K562 (cell line): Measurements from ENCODE around the gene SPTBN4. TPM values are rescaled to one million over a fixed set of nuclear protein-coding genes. Genes with fewer than 3 reads are reported as not detected.
A peak's percentile ranks its signal among the peaks of the same experiment; 100 is the strongest.

Experiments used
- FOXJ2 ChIP-seq: fragments of 200-800 bp; sonication (Bioruptor generic); IDR thresholded peaks from 2 replicates; pipeline ENCODE4 v1.6.1; 2016; ENCODE audit warnings: missing genetic modification characterization, missing compliant biosample characterization
- FOXM1 ChIP-seq, 2 experiments: fragments of 450-650 bp in 1 of 2; sonication (generic) in 1 of 2; formaldehyde crosslinking in 1 of 2; IDR thresholded peaks; 2 replicates each; pipeline versions ENCODE4 v1.6.1 to v1.9.0; 2017 to 2022; ENCODE audit warnings: low read depth in 2 of 2, mild to moderate bottlenecking in 2 of 2, missing genetic modification reagents in 1 of 2, moderate library complexity in 1 of 2
- HDGF ChIP-seq: fragments of 450-650 bp; IDR thresholded peaks from 2 replicates; pipeline ENCODE4 v1.6.1; 2016
- NEUROD1 ChIP-seq: fragments of 150-350 bp; IDR thresholded peaks from 2 replicates; pipeline ENCODE4 v1.6.1; 2014; ENCODE audit warnings: borderline replicate concordance, low read length, low read depth; ENCODE audit not compliant: partially characterized antibody
- OTX1 ChIP-seq: fragments of 450-650 bp; formaldehyde crosslinking; IDR thresholded peaks from 2 replicates; pipeline ENCODE4 v1.4.0; 2022; ENCODE audit warnings: mild to moderate bottlenecking
- SP2 ChIP-seq: IDR thresholded peaks from 2 replicates; pipeline ENCODE4 v1.6.1; 2011; ENCODE audit warnings: mild to moderate bottlenecking, low read depth, low read length, moderate library complexity; ENCODE audit not compliant: poor library complexity, severe bottlenecking; ENCODE audit errors: extremely low read depth
- polyA plus RNA-seq, 8 experiments: library from polyadenylated mRNA; depleted of rRNA in 4 of 8; stranded (reverse) in 5 of 8; unstranded in 3 of 8; fragments of >200 nt; fragmentation: Nextera tagmentation in 2 of 8; fragmentation: Illumina TruSeq in 1 of 8; extraction: Ambion mirVana in 2 of 8; extraction: Trizol in 1 of 8; gene quantifications; 2 replicates each; pipeline versions ENCODE4 v1.2.1 to v1.2.3, GENCODE V29; 2011 to 2014; ENCODE audit warnings: inconsistent platforms in 1 of 8, missing spikeins in 1 of 8
- total RNA-seq, 7 experiments: library from RNA; depleted of rRNA in 6 of 7; stranded (reverse); fragments of >200 nt in 6 of 7; fragmentation: Illumina TruSeq in 2 of 7; extraction: Trizol in 2 of 7; gene quantifications; 2 replicates each; pipeline versions ENCODE4 v1.2.1 to v1.2.3, GENCODE V29; 2011 to 2021; ENCODE audit warnings: low replicate concordance in 1 of 7
- TF ChIP-seq, protein P1 (sequence below): fragments of 200-800 bp; sonication (Bioruptor generic); IDR thresholded peaks from 2 replicates; pipeline ENCODE4 v1.6.1; 2016; ENCODE audit warnings: missing genetic modification characterization, missing compliant biosample characterization
- TF ChIP-seq, protein P2 (sequence below): sonication (generic); formaldehyde crosslinking; IDR thresholded peaks from 2 replicates; pipeline ENCODE4 v1.8.0; 2022; ENCODE audit warnings: missing genetic modification reagents, mild to moderate bottlenecking, moderate library complexity, borderline replicate concordance
- TF ChIP-seq, protein P3 (sequence below): fragments of 450-650 bp; formaldehyde crosslinking; conservative IDR thresholded peaks from 2 replicates; pipeline ENCODE4 v1.4.0; 2022; ENCODE audit warnings: mild to moderate bottlenecking, missing genetic modification characterization
- TF ChIP-seq, protein P4 (sequence below): fragments of 250-450 bp; sonication (Bioruptor Pico); IDR thresholded peaks from 2 replicates; pipeline ENCODE4 v1.4.0; 2020; ENCODE audit warnings: mild to moderate bottlenecking
- TF ChIP-seq, protein P5 (sequence below): sonication (generic); formaldehyde crosslinking; IDR thresholded peaks from 2 replicates; pipeline ENCODE4 v1.9.0; 2022; ENCODE audit warnings: mild to moderate bottlenecking, missing genetic modification reagents
- TF ChIP-seq, protein P6 (sequence below): sonication (generic); formaldehyde crosslinking; IDR thresholded peaks from 2 replicates; pipeline ENCODE4 v1.5.0; 2020; ENCODE audit warnings: missing genetic modification reagents

SPTBN4 gene
- total and polyA plus RNA-seq, 9 of the 15 experiments (the other 6 are each of a cell fraction or from before 2014, with no cell fraction given) = 0.01 to 1.5 (median 0.86) TPM

DNA sequence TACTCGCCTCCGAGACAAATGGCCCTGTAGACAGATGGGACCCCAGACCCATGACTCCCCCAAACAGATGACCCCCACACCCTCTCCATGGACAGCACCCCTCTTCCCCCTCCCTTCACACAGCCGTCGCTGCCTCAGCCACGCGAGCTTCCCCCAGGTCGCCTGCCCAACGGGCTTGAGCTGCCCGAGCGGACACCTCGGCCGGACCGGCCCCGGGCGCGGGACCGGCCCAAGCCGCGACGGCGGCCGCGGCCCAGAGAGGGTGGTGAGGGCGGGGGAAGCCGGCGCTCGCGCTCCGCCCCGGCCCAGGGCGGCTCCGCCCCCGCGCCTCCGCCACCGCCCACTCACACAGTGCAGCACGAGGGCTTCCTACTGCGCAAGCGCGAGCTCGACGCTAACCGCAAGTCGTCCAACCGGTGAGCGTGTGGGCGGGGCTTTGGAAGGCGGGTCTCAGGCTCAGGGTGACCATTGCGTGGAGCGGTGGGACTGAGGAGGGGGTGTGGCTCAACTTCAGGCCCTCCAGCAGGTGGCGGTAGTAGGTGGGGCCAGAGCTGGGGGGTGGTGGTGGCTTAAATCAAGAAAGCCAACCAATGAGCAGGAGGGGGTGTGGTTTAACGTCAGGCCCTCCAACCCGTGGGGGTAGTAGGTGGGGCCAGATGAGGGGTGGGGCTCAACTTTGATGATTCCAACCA is 103.7 kb downstream of the SPTBN4 start (continued):
- TF ChIP-seq, protein P1, sequence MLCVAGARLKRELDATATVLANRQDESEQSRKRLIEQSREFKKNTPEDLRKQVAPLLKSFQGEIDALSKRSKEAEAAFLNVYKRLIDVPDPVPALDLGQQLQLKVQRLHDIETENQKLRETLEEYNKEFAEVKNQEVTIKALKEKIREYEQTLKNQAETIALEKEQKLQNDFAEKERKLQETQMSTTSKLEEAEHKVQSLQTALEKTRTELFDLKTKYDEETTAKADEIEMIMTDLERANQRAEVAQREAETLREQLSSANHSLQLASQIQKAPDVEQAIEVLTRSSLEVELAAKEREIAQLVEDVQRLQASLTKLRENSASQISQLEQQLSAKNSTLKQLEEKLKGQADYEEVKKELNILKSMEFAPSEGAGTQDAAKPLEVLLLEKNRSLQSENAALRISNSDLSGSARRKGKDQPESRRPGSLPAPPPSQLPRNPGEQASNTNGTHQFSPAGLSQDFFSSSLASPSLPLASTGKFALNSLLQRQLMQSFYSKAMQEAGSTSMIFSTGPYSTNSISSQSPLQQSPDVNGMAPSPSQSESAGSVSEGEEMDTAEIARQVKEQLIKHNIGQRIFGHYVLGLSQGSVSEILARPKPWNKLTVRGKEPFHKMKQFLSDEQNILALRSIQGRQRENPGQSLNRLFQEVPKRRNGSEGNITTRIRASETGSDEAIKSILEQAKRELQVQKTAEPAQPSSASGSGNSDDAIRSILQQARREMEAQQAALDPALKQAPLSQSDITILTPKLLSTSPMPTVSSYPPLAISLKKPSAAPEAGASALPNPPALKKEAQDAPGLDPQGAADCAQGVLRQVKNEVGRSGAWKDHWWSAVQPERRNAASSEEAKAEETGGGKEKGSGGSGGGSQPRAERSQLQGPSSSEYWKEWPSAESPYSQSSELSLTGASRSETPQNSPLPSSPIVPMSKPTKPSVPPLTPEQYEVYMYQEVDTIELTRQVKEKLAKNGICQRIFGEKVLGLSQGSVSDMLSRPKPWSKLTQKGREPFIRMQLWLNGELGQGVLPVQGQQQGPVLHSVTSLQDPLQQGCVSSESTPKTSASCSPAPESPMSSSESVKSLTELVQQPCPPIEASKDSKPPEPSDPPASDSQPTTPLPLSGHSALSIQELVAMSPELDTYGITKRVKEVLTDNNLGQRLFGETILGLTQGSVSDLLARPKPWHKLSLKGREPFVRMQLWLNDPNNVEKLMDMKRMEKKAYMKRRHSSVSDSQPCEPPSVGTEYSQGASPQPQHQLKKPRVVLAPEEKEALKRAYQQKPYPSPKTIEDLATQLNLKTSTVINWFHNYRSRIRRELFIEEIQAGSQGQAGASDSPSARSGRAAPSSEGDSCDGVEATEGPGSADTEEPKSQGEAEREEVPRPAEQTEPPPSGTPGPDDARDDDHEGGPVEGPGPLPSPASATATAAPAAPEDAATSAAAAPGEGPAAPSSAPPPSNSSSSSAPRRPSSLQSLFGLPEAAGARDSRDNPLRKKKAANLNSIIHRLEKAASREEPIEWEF = no peak
- TF ChIP-seq, protein P2, sequence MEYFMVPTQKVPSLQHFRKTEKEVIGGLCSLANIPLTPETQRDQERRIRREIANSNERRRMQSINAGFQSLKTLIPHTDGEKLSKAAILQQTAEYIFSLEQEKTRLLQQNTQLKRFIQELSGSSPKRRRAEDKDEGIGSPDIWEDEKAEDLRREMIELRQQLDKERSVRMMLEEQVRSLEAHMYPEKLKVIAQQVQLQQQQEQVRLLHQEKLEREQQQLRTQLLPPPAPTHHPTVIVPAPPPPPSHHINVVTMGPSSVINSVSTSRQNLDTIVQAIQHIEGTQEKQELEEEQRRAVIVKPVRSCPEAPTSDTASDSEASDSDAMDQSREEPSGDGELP (CRISPR knock-in tag) = peak; percentile 81
- peak; percentile 8 for TF ChIP-seq NEUROD1
- TF ChIP-seq, protein P3, sequence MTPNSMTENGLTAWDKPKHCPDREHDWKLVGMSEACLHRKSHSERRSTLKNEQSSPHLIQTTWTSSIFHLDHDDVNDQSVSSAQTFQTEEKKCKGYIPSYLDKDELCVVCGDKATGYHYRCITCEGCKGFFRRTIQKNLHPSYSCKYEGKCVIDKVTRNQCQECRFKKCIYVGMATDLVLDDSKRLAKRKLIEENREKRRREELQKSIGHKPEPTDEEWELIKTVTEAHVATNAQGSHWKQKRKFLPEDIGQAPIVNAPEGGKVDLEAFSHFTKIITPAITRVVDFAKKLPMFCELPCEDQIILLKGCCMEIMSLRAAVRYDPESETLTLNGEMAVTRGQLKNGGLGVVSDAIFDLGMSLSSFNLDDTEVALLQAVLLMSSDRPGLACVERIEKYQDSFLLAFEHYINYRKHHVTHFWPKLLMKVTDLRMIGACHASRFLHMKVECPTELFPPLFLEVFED (CRISPR knock-in tag) = no peak
- TF ChIP-seq, protein P4, sequence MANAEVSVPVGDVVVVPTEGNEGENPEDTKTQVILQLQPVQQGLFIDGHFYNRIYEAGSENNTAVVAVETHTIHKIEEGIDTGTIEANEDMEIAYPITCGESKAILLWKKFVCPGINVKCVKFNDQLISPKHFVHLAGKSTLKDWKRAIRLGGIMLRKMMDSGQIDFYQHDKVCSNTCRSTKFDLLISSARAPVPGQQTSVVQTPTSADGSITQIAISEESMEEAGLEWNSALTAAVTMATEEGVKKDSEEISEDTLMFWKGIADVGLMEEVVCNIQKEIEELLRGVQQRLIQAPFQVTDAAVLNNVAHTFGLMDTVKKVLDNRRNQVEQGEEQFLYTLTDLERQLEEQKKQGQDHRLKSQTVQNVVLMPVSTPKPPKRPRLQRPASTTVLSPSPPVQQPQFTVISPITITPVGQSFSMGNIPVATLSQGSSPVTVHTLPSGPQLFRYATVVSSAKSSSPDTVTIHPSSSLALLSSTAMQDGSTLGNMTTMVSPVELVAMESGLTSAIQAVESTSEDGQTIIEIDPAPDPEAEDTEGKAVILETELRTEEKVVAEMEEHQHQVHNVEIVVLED = 0 out of 2 replicates have a peak, but pooled peaks have one; percentile 25
- no peak for TF ChIP-seq FOXM1 (IDR thresholded peaks at IDR 0.05; ENCODE audit: low read depth)
- 0 out of 2 replicates have a peak, but pooled peaks have one; percentile 34 for TF ChIP-seq FOXM1 (CRISPR knock-in tag; IDR thresholded peaks at IDR 0.05; ENCODE audit: low read depth)
- TF ChIP-seq, protein P5, sequence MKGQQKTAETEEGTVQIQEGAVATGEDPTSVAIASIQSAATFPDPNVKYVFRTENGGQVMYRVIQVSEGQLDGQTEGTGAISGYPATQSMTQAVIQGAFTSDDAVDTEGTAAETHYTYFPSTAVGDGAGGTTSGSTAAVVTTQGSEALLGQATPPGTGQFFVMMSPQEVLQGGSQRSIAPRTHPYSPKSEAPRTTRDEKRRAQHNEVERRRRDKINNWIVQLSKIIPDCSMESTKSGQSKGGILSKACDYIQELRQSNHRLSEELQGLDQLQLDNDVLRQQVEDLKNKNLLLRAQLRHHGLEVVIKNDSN = peak; percentile 79
- TF ChIP-seq HDGF = peak; percentile 72; the same call in 1 of the 2 replicates
- TF ChIP-seq FOXJ2 (tag) = no peak
- peak; percentile 8 for TF ChIP-seq SP2
- TF ChIP-seq, protein P6, sequence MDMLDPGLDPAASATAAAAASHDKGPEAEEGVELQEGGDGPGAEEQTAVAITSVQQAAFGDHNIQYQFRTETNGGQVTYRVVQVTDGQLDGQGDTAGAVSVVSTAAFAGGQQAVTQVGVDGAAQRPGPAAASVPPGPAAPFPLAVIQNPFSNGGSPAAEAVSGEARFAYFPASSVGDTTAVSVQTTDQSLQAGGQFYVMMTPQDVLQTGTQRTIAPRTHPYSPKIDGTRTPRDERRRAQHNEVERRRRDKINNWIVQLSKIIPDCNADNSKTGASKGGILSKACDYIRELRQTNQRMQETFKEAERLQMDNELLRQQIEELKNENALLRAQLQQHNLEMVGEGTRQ (CRISPR knock-in tag) = peak; percentile 30; the same call in 1 of the 2 replicates
- 0 out of 2 replicates have a peak, but pooled peaks have one; percentile 21 for TF ChIP-seq OTX1 (CRISPR knock-in tag)
